Measurements from ENCODE around the gene CLK3.

Gene CLK3

GRCh38 chr15:74603026-74603788 is 12.4 kb upstream of the CLK3 start:
- no peak for DNase-seq (ENCODE audit: low read depth in 2 of 2)

GRCh38 chr15:74603789-74604705 is 11.6 kb upstream of the CLK3 start:
- DNase-seq (ENCODE audit: low read depth in 2 of 2), result no peak

- no peak for DNase-seq (ENCODE audit: low read depth in 2 of 2)
Observed at GRCh38 chr15:74604983-74605794, 10.4 kb upstream of the CLK3 start.

GRCh38 chr15:74605795-74606150 is 9.9 kb upstream of the CLK3 start:
- DNase-seq (ENCODE audit: low read depth in 2 of 2), result no peak

- DNase-seq (ENCODE audit: low read depth in 2 of 2), result no peak
Observed at GRCh38 chr15:74608786-74609185, 6.8 kb upstream of the CLK3 start.

- DNase-seq (ENCODE audit: low read depth in 2 of 2), result no peak
Observed at GRCh38 chr15:74609938-74610301, 5.7 kb upstream of the CLK3 start.

GRCh38 chr15:74610302-74610951 is 5.2 kb upstream of the CLK3 start:
- no peak for DNase-seq (ENCODE audit: low read depth in 2 of 2)

GRCh38 chr15:74611341-74611740 is 4.3 kb upstream of the CLK3 start:
- DNase-seq (ENCODE audit: low read depth in 2 of 2), result no peak

GRCh38 chr15:74611834-74612233 is 3.8 kb upstream of the CLK3 start:
- no peak for DNase-seq (ENCODE audit: low read depth in 2 of 2)

GRCh38 chr15:74612677-74613076 is 3.0 kb upstream of the CLK3 start:
- no peak for DNase-seq (ENCODE audit: low read depth in 2 of 2)

GRCh38 chr15:74613089-74613952 is 2.3 kb upstream of the CLK3 start:
- DNase-seq (ENCODE audit: low read depth in 2 of 2), result no peak

- no peak for DNase-seq (ENCODE audit: low read depth in 2 of 2)
Observed at GRCh38 chr15:74613953-74614743, 1.5 kb upstream of the CLK3 start.

GRCh38 chr15:74614744-74615507 is 710 bp upstream of the CLK3 start:
- DNase-seq (ENCODE audit: low read depth in 2 of 2), result peak; percentile 83 to 87

- peak; percentile 41 to 45 for DNase-seq (ENCODE audit: low read depth in 2 of 2)
Observed at GRCh38 chr15:74616366-74616939, 817 bp downstream of the CLK3 start.

- DNase-seq (ENCODE audit: low read depth in 2 of 2), result no peak
Observed at GRCh38 chr15:74616996-74617395, 1.4 kb downstream of the CLK3 start.

GRCh38 chr15:74618841-74619596 is 3.4 kb downstream of the CLK3 start:
- DNase-seq (ENCODE audit: low read depth in 2 of 2), result no peak

- no peak for DNase-seq (ENCODE audit: low read depth in 2 of 2)
Observed at GRCh38 chr15:74619916-74620635, 4.4 kb downstream of the CLK3 start.

Measured in stimulated activated CD8-positive, alpha-beta memory T cell treated with anti-CD3 and anti-CD28 coated beads, Interleukin-15, amount 100 ng/mL, for 48 hours (primary cell).